Measurements from ENCODE around the gene TMEM165.

GRCh38 chr4:55407119-55407518 lies 11.4 kb downstream of the TMEM165 start:
- TF ChIP-seq CTCF (IDR thresholded peaks at IDR 0.05) (no peak), POLR2A (IDR thresholded peaks at IDR 0.05) (no peak)

All from tibial nerve (tissue), 3 donors.